ENCODE measurements around the gene KCNMA1.

DNA sequence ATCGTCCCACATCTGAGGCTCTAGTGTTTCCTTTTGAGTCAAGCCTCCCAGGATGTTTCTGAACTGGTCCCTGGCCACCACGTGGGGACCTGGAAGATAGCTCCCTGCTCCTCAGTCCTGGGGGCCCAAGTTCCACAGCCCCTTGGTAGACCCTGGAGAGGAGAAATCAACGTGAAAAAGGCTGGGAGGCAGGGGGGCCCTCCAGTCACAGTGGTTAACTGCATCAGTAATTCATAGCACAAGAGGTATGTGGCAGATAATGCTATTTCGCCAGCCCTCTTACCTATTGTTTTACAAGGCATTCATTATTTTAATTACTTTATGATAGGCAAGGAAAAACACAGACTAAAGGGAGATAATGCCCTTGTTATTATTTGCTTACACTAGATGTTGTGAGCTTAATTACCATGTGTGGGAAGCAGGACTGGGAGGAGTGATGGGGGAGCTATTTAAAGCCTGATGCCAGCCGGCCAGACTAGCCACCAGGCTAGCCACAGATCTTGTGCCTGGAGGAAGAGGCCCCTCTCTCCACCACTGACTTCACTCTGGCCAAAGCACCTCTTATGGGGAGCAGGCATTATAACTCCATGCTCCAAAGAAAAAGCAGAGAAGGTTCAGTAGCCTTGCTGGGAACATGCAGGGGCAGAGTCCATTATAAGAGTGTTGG lies 230.7 kb downstream of the KCNMA1 start:
- TF ChIP-seq, protein P1, sequence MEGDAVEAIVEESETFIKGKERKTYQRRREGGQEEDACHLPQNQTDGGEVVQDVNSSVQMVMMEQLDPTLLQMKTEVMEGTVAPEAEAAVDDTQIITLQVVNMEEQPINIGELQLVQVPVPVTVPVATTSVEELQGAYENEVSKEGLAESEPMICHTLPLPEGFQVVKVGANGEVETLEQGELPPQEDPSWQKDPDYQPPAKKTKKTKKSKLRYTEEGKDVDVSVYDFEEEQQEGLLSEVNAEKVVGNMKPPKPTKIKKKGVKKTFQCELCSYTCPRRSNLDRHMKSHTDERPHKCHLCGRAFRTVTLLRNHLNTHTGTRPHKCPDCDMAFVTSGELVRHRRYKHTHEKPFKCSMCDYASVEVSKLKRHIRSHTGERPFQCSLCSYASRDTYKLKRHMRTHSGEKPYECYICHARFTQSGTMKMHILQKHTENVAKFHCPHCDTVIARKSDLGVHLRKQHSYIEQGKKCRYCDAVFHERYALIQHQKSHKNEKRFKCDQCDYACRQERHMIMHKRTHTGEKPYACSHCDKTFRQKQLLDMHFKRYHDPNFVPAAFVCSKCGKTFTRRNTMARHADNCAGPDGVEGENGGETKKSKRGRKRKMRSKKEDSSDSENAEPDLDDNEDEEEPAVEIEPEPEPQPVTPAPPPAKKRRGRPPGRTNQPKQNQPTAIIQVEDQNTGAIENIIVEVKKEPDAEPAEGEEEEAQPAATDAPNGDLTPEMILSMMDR (conservative IDR thresholded peaks at IDR 0.05) = no peak
- TF ChIP-seq EZH2 (IDR thresholded peaks at IDR 0.05; ENCODE audit: low read depth) = no peak

Measured in PC-9 (cell line).